A549 (cell line): Measurements from ENCODE around the gene FATE1. TPM values are rescaled to one million over a fixed set of nuclear protein-coding genes. Genes with fewer than 3 reads are reported as not detected.

Experiments
- ATAC-seq, 2 experiments: fragments of 200-7000 bp in 1 of 2; fragments of >200 bp in 1 of 2; cut with Nextera tagmentation in 1 of 2; cut with Tn5 transposase in 1 of 2; 3 replicates each; pipeline versions ENCODE4 v1.8.0 to v1.9.1; 2018 to 2020; ENCODE audit warnings: mild to moderate bottlenecking in 1 of 2, moderate library complexity in 1 of 2
- CTCF ChIA-PET: fragments of 300-600 bp; sonication (Branson Sonifier 250); formaldehyde crosslinking; extraction: SDS; loops from one replicate; lab custom pipeline; 2021; ENCODE audit warnings: antibody characterized with exemption, inconsistent platforms; lab: Yijun Ruan, JAX
- POLR2A ChIA-PET: fragments of 350-600 bp; formaldehyde crosslinking; extraction: SDS; loops from one replicate; lab custom pipeline; 2021; ENCODE audit warnings: antibody characterized with exemption, inconsistent platforms; lab: Yijun Ruan, JAX
- DNase-seq, 2 experiments: peaks; one replicate each; pipeline versions ENCODE4 v3.0.0 to v3.0.0-alpha.2; 2011 to 2016; ENCODE audit warnings: low read depth in 1 of 2, low spot score in 1 of 2
- FAIRE-seq: peaks from 2 replicates; lab custom pipeline; 2011; peaks lifted over from hg19 to GRCh38; lab: Jason Lieb, UNC
- H3K27ac ChIP-seq, 2 experiments: fragments of >200 bp; sonication (Bioruptor Twin); formaldehyde crosslinking; 3 replicates each; pipeline ENCODE4 v1.5.1; 2016 to 2017
- H3K4me1 ChIP-seq: fragments of >200 bp; sonication (Bioruptor Twin); formaldehyde crosslinking; 3 replicates; pipeline ENCODE4 v1.6.1; 2016
- H3K4me2 ChIP-seq: fragments of >200 bp; sonication (Bioruptor Twin); formaldehyde crosslinking; 3 replicates; pipeline ENCODE4 v1.6.1; 2016
- H3K4me3 ChIP-seq: fragments of >200 bp; sonication (Bioruptor Twin); formaldehyde crosslinking; 3 replicates; pipeline ENCODE4 v1.5.1; 2016
- H3K9me3 ChIP-seq: fragments of >200 bp; sonication (Bioruptor Twin); formaldehyde crosslinking; 3 replicates; pipeline ENCODE4 v1.6.1; 2016
- BHLHE40 ChIP-seq: IDR thresholded peaks from 2 replicates; pipeline ENCODE4 v1.6.1; 2012; ENCODE audit warnings: low read depth, low read length, inconsistent platforms
- CBX2 ChIP-seq: fragments of 200-600 bp; sonication (generic); IDR thresholded peaks from 2 replicates; pipeline ENCODE4 v1.6.1; 2016; ENCODE audit warnings: low read depth, mild to moderate bottlenecking, borderline replicate concordance
- CBX8 ChIP-seq: fragments of 200-600 bp; sonication (generic); IDR thresholded peaks from 2 replicates; pipeline ENCODE4 v1.6.1; 2016
- CEBPB ChIP-seq, 2 experiments: fragments of >200 bp in 1 of 2; sonication (Bioruptor Twin) in 1 of 2; formaldehyde crosslinking in 1 of 2; IDR thresholded peaks; 2 replicates each; pipeline ENCODE4 v1.6.1; 2012 to 2016
- ESRRA ChIP-seq: fragments of 150-350 bp; IDR thresholded peaks from 2 replicates; pipeline ENCODE4 v1.6.1; 2014; ENCODE audit warnings: mild to moderate bottlenecking, low read length, borderline replicate concordance
- FOSL2 ChIP-seq, 2 experiments: fragments of 450-650 bp in 1 of 2; fragments of >200 bp in 1 of 2; sonication (Bioruptor Twin) in 1 of 2; formaldehyde crosslinking; IDR thresholded peaks; 2 replicates each; pipeline versions ENCODE4 v1.5.0 to v1.6.1; 2016 to 2020; ENCODE audit warnings: mild to moderate bottlenecking in 1 of 2, moderate library complexity in 1 of 2
- HDAC2 ChIP-seq: fragments of 200-600 bp; sonication (generic); IDR thresholded peaks from 2 replicates; pipeline ENCODE4 v1.6.1; 2016
- HES2 ChIP-seq: fragments of >200 bp; sonication (Bioruptor Twin); formaldehyde crosslinking; IDR thresholded peaks from 2 replicates; pipeline ENCODE4 v1.6.1; 2016
- HEYL ChIP-seq: fragments of 250-450 bp; sonication (Bioruptor Pico); IDR thresholded peaks from 2 replicates; pipeline ENCODE4 v1.8.0; 2021; ENCODE audit warnings: mild to moderate bottlenecking, moderate library complexity
- HOXA7 ChIP-seq: fragments of 250-450 bp; sonication (Bioruptor Pico); IDR thresholded peaks from 2 replicates; pipeline ENCODE4 v1.5.0; 2020; ENCODE audit warnings: mild to moderate bottlenecking, moderate library complexity
- HOXB13 ChIP-seq: fragments of 250-450 bp; sonication (Bioruptor Pico); IDR thresholded peaks from 2 replicates; pipeline ENCODE4 v1.5.0; 2020; ENCODE audit warnings: low read depth, mild to moderate bottlenecking, moderate library complexity
- JUNB ChIP-seq: fragments of >200 bp; sonication (Bioruptor Twin); formaldehyde crosslinking; IDR thresholded peaks from 2 replicates; pipeline ENCODE4 v1.6.1; 2016
- MAX ChIP-seq: IDR thresholded peaks from 2 replicates; pipeline ENCODE4 v1.6.1; 2012
- MYC ChIP-seq: IDR thresholded peaks from 2 replicates; pipeline ENCODE4 v1.6.1; 2012; ENCODE audit warnings: mild to moderate bottlenecking, inconsistent platforms, low read length, improper control_type of control experiment, borderline replicate concordance
- PHF8 ChIP-seq: fragments of 200-600 bp; sonication (generic); IDR thresholded peaks from 2 replicates; pipeline ENCODE4 v1.6.1; 2016; ENCODE audit warnings: low read depth, mild to moderate bottlenecking, antibody characterized with exemption, moderate library complexity, borderline replicate concordance
- POLR2A ChIP-seq: IDR thresholded peaks from 2 replicates; pipeline ENCODE4 v1.6.1; 2012; ENCODE audit warnings: mild to moderate bottlenecking, low read length
- POLR2AphosphoS2 ChIP-seq: conservative IDR thresholded peaks from 2 replicates; pipeline ENCODE4 v1.6.1; 2012; ENCODE audit warnings: low read length, improper control_type of control experiment, inconsistent platforms
- RCOR1 ChIP-seq: fragments of 150-350 bp; IDR thresholded peaks from 2 replicates; pipeline ENCODE4 v1.6.1; 2014; ENCODE audit warnings: antibody characterized with exemption, low read length, low read depth
- REST ChIP-seq: fragments of 200-600 bp; sonication (generic); IDR thresholded peaks from 2 replicates; pipeline ENCODE4 v1.6.1; 2016; ENCODE audit warnings: antibody characterized with exemption, mild to moderate bottlenecking, moderate library complexity
- RFX5 ChIP-seq: fragments of 450-650 bp; IDR thresholded peaks from 2 replicates; pipeline ENCODE4 v1.7.1; 2014; ENCODE audit warnings: antibody characterized with exemption, mild to moderate bottlenecking, moderate library complexity
- RNF2 ChIP-seq: fragments of 200-600 bp; sonication (generic); IDR thresholded peaks from 2 replicates; pipeline ENCODE4 v1.6.1; 2016; ENCODE audit warnings: low read depth, mild to moderate bottlenecking, antibody characterized with exemption, moderate library complexity, borderline replicate concordance
- SMC3 ChIP-seq: fragments of >200 bp; sonication (Bioruptor Twin); formaldehyde crosslinking; IDR thresholded peaks from 3 replicates; pipeline ENCODE4 v1.6.1; 2018; ENCODE audit warnings: inconsistent platforms
- SREBF2 ChIP-seq: fragments of 450-650 bp; IDR thresholded peaks from 2 replicates; pipeline ENCODE4 v1.6.1; 2014; ENCODE audit warnings: mild to moderate bottlenecking, moderate library complexity
- ZNF302 ChIP-seq: fragments of 250-450 bp; sonication (Bioruptor Pico); IDR thresholded peaks from 2 replicates; pipeline ENCODE4 v1.9.0; 2021; ENCODE audit warnings: inconsistent platforms, mild to moderate bottlenecking, moderate library complexity
- WGBS: methylation state at CpG from one replicate; pipeline ENCODE4 v1.1.6; 2017; ENCODE audit errors: missing lambda C conversion rate; 5-methylcytosine and 5-hydroxymethylcytosine counted together
- polyA plus RNA-seq, 4 experiments: library from polyadenylated mRNA; depleted of rRNA in 3 of 4; stranded (reverse); fragments of >200 nt; fragmentation: RNase III in 1 of 4; extraction: RNeasy Plus Mini Kit Qiagen cat#74134 plus additional on column Dnase treatment in 1 of 4; gene quantifications; 2 replicates in 3 of 4; 3 replicates in 1 of 4; pipeline ENCODE4 v1.2.3, GENCODE V29; 2011 to 2017

The FATE1 gene
- polyA plus RNA-seq, 2 of the 4 experiments (the other 2 are of a cell fraction) = not detected

- WGBS = 57% methylated on average over 4 of the region's 6 CpGs
- Histone ChIP-seq H3K27ac (peak overlapping the region; percentile 68 to 79), H3K4me2 (peak overlapping the region; percentile 78), H3K4me1 (peaks cover 14% of the 10 kb centered on the region), H3K4me3 (no peak overlapping the region), H3K9me3 (no peaks in the 10 kb centered on the region)
- CTCF ChIA-PET = interaction anchor here (0.6 to 9.6 kb wide), 38 partner anchors 8 to 1076 kb away, joined by 3 to 119 read pairs (median 4); partner anchors contain the start of genes CETN2, GABRE and NSDHL
- ATAC-seq (peak; percentile 57 to 68), DNase-seq (peak; percentile 11 to 19), FAIRE-seq (peak; percentile 92)
- POLR2A ChIA-PET = interaction anchor here (1.1 kb wide), 2 partner anchors 72 to 220 kb away, joined by 3 to 7 read pairs; partner anchors contain the start of gene GABRE
- no peak for TF ChIP-seq FOSL2 (IDR thresholded peaks at IDR 0.05)
- TF ChIP-seq FOSL2 (CRISPR knock-in tag; IDR thresholded peaks at IDR 0.05) = peak; percentile 17; the same call in 1 of the 2 replicates
- TF ChIP-seq MAX = 0 out of 2 replicates have a peak, but pooled peaks have one; percentile 1
- TF ChIP-seq BHLHE40 = no peak
Measured at GRCh38 chrX:151754047-151754429, 38.2 kb downstream of the FATE1 start.

- no peak for FAIRE-seq
Measured at GRCh38 chrX:151754641-151755215, 38.9 kb downstream of the FATE1 start.

GRCh38 chrX:151759041-151759708, 43.3 kb downstream of the FATE1 start:
- DNase-seq (no peak), FAIRE-seq (no peak), ATAC-seq (no peak)
- Histone ChIP-seq H3K9me3 (no peaks in the 10 kb centered on the region), H3K4me2 (no peak overlapping the region), H3K4me1 (peaks cover 7% of the 10 kb centered on the region), H3K27ac (no peak overlapping the region), H3K4me3 (no peak overlapping the region)
- POLR2A ChIA-PET = no interaction called here
- CTCF ChIA-PET = no interaction called here
- WGBS = 79% methylated on average over 10 of the region's 11 CpGs
- TF ChIP-seq SREBF2 = no peak
- no peak for TF ChIP-seq CEBPB (IDR thresholded peaks at IDR 0.05)
- no peak for TF ChIP-seq RFX5
- no peak for TF ChIP-seq MYC
- no peak for TF ChIP-seq HES2
- no peak for TF ChIP-seq CBX2
- no peak for TF ChIP-seq HEYL (CRISPR knock-in tag)
- TF ChIP-seq HDAC2 = no peak
- no peak for TF ChIP-seq POLR2AphosphoS2
- TF ChIP-seq POLR2A = no peak
- no peak for TF ChIP-seq CBX8
- TF ChIP-seq JUNB = no peak
- TF ChIP-seq HOXA7 = no peak
- TF ChIP-seq RNF2 = no peak

More at GRCh38 chrX:151754641-151755215, 38.9 kb downstream of the FATE1 start:
- TF ChIP-seq CEBPB (IDR thresholded peaks at IDR 0.05) (no peak), ZNF302 (CRISPR knock-in tag) (no peak), BHLHE40 (no peak), FOSL2 (IDR thresholded peaks at IDR 0.05) (no peak), FOSL2 (CRISPR knock-in tag; IDR thresholded peaks at IDR 0.05) (no peak), RCOR1 (no peak), REST (no peak), ESRRA (no peak), HES2 (no peak), PHF8 (no peak), HOXB13 (CRISPR knock-in tag) (no peak), SMC3 (no peak), RNF2 (no peak), HOXA7 (no peak)
- ATAC-seq = no peak
- Histone ChIP-seq H3K9me3 (no peaks in the 10 kb centered on the region), H3K4me2 (peak overlapping the region; percentile 78), H3K4me1 (peaks cover 14% of the 10 kb centered on the region), H3K4me3 (no peak overlapping the region), H3K27ac (peak overlapping the region in 1 of 2 experiments; percentile 79; a peak in 4 of 6 replicates)
- no peak for DNase-seq
- WGBS = 69% methylated on average over 10 of the region's 11 CpGs
- CTCF ChIA-PET = interaction anchor here (0.6 to 9.6 kb wide), 7 partner anchors 10 to 887 kb away, joined by 3 to 119 read pairs (median 3); no protein-coding TSS in a partner anchor
- POLR2A ChIA-PET = no interaction called here
